GM13976 (cell line): Measurements from ENCODE around the gene SIK3.

Experiments
- DNase-seq: peaks from one replicate; pipeline ENCODE4 v3.0.0; 2012; ENCODE audit warnings: low spot score
- in situ Hi-C: fragments of 300-500 bp; cut with MboI; formaldehyde crosslinking; loops from one replicate; pipeline ENCODE4 v1.12.0; 2022; ENCODE audit warnings: low sequenced_read_pairs, mixed read lengths, inconsistent platforms; ENCODE audit not compliant: unreplicated experiment
- TF ChIP-seq, protein P1 (sequence below): IDR thresholded peaks from 2 replicates; pipeline ENCODE4 v1.5.1; 2012; ENCODE audit warnings: borderline replicate concordance, mild to moderate bottlenecking; ENCODE audit not compliant: insufficient read depth; ENCODE audit errors: extremely low read depth, missing control alignments, control extremely low read depth

Gene SIK3

DNA sequence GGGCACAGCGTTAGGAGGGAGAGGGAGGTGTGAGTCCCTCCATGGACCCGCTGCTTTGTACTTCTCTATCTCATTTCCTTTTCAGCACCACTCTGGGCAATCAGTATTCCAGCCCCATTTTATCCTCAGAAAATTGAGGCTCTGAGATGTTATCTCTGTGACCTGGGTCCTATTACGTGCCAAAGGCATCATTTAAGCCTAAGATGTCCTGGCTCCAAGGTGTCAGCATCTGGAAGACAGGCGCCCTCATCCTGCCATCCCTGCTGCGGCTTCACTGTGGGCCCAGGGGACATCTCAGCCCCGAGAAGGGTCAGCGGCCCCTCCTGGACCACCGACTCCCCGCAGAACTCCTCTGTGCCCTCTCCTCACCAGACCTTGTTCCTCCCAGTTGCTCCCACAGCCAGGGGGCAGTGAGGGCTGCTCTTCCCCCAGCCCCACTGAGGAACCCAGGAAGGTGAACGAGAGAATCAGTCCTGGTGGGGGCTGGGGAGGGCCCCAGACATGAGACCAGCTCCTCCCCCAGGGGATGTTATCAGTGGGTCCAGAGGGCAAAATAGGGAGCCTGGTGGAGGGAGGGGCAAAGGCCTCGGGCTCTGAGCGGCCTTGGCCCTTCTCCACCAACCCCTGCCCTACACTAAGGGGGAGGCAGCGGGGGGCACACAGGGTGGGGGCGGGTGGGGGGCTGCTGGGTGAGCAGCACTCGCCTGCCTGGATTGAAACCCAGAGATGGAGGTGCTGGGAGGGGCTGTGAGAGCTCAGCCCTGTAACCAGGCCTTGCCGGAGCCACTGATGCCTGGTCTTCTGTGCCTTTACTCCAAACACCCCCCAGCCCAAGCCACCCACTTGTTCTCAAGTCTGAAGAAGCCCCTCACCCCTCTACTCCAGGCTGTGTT lies 269.4 kb downstream of the SIK3 start:
- in situ Hi-C loops: no loop called here
- TF ChIP-seq, protein P1, sequence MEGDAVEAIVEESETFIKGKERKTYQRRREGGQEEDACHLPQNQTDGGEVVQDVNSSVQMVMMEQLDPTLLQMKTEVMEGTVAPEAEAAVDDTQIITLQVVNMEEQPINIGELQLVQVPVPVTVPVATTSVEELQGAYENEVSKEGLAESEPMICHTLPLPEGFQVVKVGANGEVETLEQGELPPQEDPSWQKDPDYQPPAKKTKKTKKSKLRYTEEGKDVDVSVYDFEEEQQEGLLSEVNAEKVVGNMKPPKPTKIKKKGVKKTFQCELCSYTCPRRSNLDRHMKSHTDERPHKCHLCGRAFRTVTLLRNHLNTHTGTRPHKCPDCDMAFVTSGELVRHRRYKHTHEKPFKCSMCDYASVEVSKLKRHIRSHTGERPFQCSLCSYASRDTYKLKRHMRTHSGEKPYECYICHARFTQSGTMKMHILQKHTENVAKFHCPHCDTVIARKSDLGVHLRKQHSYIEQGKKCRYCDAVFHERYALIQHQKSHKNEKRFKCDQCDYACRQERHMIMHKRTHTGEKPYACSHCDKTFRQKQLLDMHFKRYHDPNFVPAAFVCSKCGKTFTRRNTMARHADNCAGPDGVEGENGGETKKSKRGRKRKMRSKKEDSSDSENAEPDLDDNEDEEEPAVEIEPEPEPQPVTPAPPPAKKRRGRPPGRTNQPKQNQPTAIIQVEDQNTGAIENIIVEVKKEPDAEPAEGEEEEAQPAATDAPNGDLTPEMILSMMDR: no peak
- DNase-seq: no peak

DNA sequence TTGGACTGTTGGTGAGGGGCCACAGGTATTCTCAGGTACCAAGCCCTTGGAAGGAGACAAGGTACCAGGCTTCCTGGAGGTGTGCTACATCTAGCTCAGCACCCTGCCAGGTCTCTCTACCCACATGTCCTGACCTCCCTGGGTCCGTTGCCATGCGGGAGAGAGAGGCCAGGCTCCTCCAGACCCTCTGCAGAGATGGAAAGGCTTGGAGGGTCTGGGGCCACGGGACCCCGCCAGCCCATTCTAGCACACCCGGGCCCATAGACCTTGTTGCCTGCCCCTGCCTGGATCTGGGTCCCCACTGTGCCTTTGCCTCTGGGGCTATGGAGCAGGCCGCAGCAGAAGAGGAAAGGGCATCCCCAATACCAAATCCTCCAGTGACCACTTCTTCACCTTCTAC lies 270.8 kb downstream of the SIK3 start:
- in situ Hi-C loops: no loop called here
- TF ChIP-seq, protein P1: no peak
- no peak for DNase-seq

DNA sequence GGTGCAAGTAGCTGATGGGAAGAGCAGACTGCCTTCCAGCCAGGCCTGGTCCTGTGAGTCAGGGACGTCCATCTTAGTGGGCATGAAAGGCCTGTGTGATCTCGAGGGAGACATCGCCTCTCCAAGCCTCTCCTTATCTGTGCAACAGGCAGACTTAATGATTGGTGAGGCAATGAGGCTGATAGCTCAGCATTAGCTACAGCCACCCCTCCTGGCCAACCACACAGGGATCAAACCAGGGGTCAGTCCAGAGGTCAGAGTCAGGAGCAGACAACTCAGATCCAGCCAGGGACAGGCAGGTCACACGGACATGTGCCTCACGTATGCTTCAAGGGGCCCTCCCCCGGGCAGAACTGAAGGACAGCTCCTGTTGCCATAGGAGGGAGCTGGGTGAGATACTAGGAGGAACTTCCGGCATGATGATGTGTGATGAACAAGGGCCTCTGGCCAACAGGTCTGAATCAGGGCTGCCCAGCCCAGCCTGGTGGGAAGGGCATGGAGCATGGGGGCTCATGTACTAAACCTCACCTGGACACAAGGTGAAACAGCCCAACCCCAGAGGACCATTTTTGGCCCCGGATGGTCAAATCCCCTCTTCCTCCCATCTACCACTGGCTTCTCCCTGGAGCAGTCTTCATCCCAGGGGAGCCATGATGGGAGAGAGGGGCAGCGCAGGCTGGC lies 271.3 kb downstream of the SIK3 start:
- no peak for DNase-seq
- TF ChIP-seq, protein P1: no peak
- in situ Hi-C loops: no loop called here

DNA sequence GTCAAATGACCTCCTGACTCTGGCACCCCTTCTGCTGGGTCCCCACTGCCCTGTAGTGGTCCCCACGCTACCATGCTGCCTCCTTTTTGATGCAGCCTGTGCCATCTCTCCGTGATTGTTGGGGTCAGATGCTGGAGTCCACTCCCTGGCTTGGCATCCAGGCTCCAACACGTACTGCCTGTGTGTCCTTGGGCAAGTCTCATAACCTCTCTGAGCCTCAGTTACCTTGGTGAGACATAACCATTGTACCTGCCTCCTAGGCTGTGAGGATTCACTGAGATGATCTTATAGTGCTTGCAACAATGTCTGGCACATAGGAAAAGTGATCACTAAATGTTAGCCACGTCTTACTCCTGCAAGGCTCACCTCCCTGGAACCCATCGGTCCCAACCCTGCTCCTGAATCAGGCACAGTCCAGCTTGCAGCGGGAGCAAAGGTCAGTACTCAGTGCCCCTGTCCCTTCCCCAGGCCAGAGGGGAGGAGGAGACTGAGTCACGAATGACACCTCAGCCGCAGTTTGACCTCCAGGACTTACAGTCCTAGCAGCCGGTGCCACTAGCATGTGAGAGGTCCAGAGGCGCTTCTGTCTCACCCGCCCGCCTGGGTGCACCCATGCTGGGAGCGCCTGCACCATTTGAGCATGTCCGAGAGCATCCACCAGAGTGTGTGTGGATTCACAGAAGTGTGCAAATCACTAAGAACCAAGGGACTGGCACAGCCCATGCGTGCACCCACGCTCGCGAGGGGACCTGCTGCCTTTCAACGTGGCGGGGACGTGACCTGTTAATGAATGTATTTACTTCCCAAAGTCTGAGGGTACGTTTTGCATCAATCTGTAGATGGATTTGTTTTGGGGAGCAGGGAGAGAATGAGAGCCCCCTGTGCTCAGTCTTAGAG lies 272.1 kb downstream of the SIK3 start:
- in situ Hi-C loops: no loop called here
- TF ChIP-seq, protein P1: no peak
- no peak for DNase-seq

DNA sequence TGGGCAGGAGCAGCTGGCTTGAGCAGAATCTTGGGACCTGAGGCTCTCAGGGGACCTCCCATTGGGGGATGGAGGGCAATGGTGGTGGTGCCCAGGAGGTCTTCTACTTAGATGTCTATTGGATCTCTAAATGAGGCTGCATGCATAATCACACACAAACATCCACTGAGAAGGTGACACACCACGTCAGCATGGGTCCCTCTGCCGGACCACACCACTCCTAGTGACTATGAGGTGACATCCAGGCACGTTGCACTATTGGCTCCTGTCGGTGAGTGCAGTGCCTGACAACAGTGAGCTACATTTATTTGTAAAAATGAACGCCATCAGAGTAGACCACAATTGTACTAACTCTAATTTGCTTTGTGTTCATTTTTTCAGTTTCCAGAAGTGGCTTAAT lies 272.8 kb downstream of the SIK3 start:
- TF ChIP-seq, protein P1: no peak
- DNase-seq: no peak
- in situ Hi-C loops: no loop called here
